Natural killer cell (primary cell): ENCODE measurements around the gene RPRD1B. TPM values are rescaled to one million over a fixed set of nuclear protein-coding genes. Genes with fewer than 3 reads are reported as not detected.

Experiments used
- ATAC-seq, 3 donors: fragments of 150-1000 bp in 2 of 3; fragments of 200-7000 bp in 1 of 3; cut with Tn5 transposase; 1 replicate in 1 of 3; 2 replicates in 2 of 3; pipeline ENCODE4 v1.10.0; 2021; ENCODE audit warnings: mild to moderate bottlenecking in 2 of 3, moderate library complexity in 2 of 3
- DNase-seq, 2 donors: peaks; one replicate each; pipeline versions ENCODE4 v3.0.0 to v3.0.0-alpha.2; 2013 to 2021; ENCODE audit warnings: mixed read lengths in 1 of 2
- H3K27ac ChIP-seq: one replicate; pipeline ENCODE4 v1.5.1; 2013; ENCODE audit warnings: mild to moderate bottlenecking, low read length
- H3K27me3 ChIP-seq: one replicate; pipeline ENCODE4 v1.6.1; 2013; ENCODE audit warnings: low read length; ENCODE audit not compliant: control insufficient read depth, insufficient read depth
- H3K36me3 ChIP-seq: one replicate; pipeline ENCODE4 v1.6.1; 2013; ENCODE audit warnings: low read length; ENCODE audit not compliant: control insufficient read depth, insufficient read depth
- H3K4me1 ChIP-seq: one replicate; pipeline ENCODE4 v1.6.1; 2013; ENCODE audit warnings: low read length; ENCODE audit not compliant: control insufficient read depth, insufficient read depth
- H3K4me3 ChIP-seq: one replicate; pipeline ENCODE4 v1.5.1; 2013; ENCODE audit warnings: low read length
- H3K9me3 ChIP-seq: one replicate; pipeline ENCODE4 v1.6.1; 2013; ENCODE audit warnings: low read length; ENCODE audit not compliant: control insufficient read depth, insufficient read depth
- H3K27ac Mint-ChIP-seq, 2 donors: one replicate each; pipeline ENCODE4 v1.8.0; 2022; ENCODE audit warnings: mild to moderate bottlenecking in 2 of 2, mixed read lengths in 2 of 2, moderate library complexity in 1 of 2
- H3K27me3 Mint-ChIP-seq, 2 donors: one replicate each; pipeline ENCODE4 v1.8.0; 2022; ENCODE audit warnings: low read depth in 2 of 2, mixed read lengths in 2 of 2
- H3K36me3 Mint-ChIP-seq: one replicate; pipeline ENCODE4 v1.8.0; 2022; ENCODE audit warnings: mixed read lengths
- H3K4me1 Mint-ChIP-seq, 2 donors: one replicate each; pipeline ENCODE4 v1.8.0; 2022; ENCODE audit warnings: mixed read lengths in 2 of 2
- H3K4me3 Mint-ChIP-seq: one replicate; pipeline ENCODE4 v1.8.0; 2022; ENCODE audit warnings: mild to moderate bottlenecking, moderate library complexity, mixed read lengths
- H3K9me3 Mint-ChIP-seq, 2 donors: one replicate each; pipeline ENCODE4 v1.8.0; 2022; ENCODE audit warnings: mixed read lengths in 2 of 2
- WGBS: methylation state at CpG from one replicate; pipeline ENCODE4 v1.1.7; 2013; ENCODE audit warnings: missing lambda C conversion rate; ENCODE audit not compliant: insufficient coverage; 5-methylcytosine and 5-hydroxymethylcytosine counted together
- intact Hi-C: fragments of 100-400 bp; cut with micrococcal nuclease; formaldehyde crosslinking; loops from one replicate; pipeline ENCODE4 v1.14.2; 2022
- total RNA-seq, 4 donors: library from RNA; stranded (reverse); fragments of 120-200 nt in 1 of 4; gene quantifications; one replicate each; pipeline versions ENCODE4 v1.2.3 to v1.2.4, GENCODE V29; 2013 to 2022
- TF ChIP-seq, protein P1 (sequence below): fragments of 200-600 bp; IDR thresholded peaks from one replicate; pipeline ENCODE4 v1.8.0; 2022; ENCODE audit warnings: antibody characterized with exemption

The RPRD1B gene
- total RNA-seq, 3 donors from 2014 or later (not counting 1 experiment from before 2014, with no cell fraction given) = 75.8 to 87.3 (median 77.6) TPM

DNA sequence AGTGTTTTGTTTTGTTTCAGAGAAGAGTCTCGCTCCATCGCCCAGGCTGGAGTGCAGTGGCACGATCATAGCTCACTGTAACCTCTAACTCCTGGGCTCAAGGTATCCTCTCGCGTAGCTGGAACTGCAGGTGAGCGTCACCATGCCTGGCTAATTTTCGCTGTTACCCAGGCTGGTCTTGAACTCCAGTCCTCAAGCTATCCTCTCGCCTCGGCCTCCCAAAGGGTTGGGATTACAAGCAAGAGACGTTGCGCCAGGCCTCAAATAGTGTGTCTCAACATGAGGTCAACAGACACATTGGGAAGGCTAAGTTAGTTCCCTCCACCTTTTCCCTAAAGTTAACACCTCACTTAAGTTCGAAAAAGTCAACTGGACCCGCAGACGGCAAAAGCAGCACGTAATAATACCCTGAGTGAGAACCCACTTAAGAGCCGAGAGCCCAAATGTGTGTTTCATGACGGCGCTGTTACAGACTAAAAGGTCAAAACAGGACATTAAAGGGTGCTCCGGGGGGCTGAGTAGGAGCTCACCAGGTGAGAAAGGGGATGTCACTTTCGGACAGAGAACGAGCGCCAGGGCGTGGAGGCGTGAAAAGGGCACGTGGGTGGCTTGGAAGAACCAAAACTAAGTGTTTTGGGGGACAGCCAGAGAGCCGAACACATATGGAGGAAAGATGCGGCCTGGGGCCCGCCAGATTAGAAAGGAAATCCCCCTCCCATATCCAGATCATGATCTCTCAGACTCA, 789 bp upstream of the RPRD1B start:
- peaks cover 30% of the 10 kb centered on the region for H3K4me1 ChIP-seq
- no peaks in the 10 kb centered on the region for H3K36me3 Mint-ChIP-seq

DNA sequence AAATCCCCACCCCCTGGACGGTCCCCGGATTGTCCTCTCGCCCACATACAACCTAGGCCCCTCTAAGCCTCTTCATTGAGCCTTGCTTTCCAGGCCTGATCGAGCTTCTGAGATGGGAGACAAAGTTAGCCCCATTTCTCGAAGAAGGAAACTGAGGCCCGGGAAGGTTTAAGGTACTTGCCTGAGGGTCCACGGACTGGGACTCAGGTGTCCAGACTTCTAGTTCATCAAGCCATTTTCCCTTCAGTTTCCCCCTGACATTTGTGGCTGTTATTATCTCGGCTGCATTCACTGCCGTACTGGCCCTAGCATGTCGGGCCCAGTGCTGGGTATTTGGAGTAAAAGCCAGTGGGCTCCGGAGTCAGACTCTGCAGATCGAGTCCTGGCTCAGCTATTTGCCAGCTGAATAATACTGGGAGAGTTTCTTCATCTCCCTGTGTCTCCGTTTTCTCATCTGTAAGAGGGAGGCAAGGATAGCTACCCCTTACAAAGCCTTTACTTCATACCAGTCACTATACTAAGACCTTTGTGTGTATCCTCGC, 633 bp downstream of the RPRD1B start:
- Mint-ChIP-seq H3K36me3 (no peaks in the 10 kb centered on the region), H3K27me3 (no peaks in the 10 kb centered on the region), H3K27ac (peak overlapping the region; percentile 94 to 97), H3K4me1 (peaks cover 57 to 65% of the 10 kb centered on the region in 2 donors), H3K4me3 (peak overlapping the region; percentile 94), H3K9me3 (no peaks in the 10 kb centered on the region)
- peak overlapping the region; percentile 91 for H3K27ac ChIP-seq
- DNase-seq = no peak
- peaks cover 30% of the 10 kb centered on the region for H3K4me1 ChIP-seq
- no peaks in the 10 kb centered on the region for H3K36me3 ChIP-seq
- TF ChIP-seq, protein P1, sequence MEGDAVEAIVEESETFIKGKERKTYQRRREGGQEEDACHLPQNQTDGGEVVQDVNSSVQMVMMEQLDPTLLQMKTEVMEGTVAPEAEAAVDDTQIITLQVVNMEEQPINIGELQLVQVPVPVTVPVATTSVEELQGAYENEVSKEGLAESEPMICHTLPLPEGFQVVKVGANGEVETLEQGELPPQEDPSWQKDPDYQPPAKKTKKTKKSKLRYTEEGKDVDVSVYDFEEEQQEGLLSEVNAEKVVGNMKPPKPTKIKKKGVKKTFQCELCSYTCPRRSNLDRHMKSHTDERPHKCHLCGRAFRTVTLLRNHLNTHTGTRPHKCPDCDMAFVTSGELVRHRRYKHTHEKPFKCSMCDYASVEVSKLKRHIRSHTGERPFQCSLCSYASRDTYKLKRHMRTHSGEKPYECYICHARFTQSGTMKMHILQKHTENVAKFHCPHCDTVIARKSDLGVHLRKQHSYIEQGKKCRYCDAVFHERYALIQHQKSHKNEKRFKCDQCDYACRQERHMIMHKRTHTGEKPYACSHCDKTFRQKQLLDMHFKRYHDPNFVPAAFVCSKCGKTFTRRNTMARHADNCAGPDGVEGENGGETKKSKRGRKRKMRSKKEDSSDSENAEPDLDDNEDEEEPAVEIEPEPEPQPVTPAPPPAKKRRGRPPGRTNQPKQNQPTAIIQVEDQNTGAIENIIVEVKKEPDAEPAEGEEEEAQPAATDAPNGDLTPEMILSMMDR = no peak
- H3K27me3 ChIP-seq = no peaks in the 10 kb centered on the region
- peak overlapping the region; percentile 73 for H3K4me3 ChIP-seq
- ATAC-seq = peak in 2 of 3 donors; percentile 0 to 2
- intact Hi-C loops = no loop called here
- WGBS = 19% methylated on average over 13 of the region's 14 CpGs
- no peaks in the 10 kb centered on the region for H3K9me3 ChIP-seq

More for the DNA sequence above, 789 bp upstream of the RPRD1B start:
- peaks cover 65 to 68% of the 10 kb centered on the region in 2 donors for H3K4me1 Mint-ChIP-seq
- no peaks in the 10 kb centered on the region for H3K9me3 Mint-ChIP-seq
- Histone ChIP-seq H3K4me3 (peak overlapping the region; percentile 73), H3K27me3 (no peaks in the 10 kb centered on the region), H3K36me3 (no peaks in the 10 kb centered on the region), H3K27ac (peak overlapping the region; percentile 91), H3K9me3 (no peaks in the 10 kb centered on the region)
- H3K27ac Mint-ChIP-seq = peak overlapping the region; percentile 94 to 97
- peak; percentile 65 to 82 (median 67) for ATAC-seq
- intact Hi-C loops = loop anchor here (1.0 kb wide), 1 partner anchor 42 kb away; no protein-coding TSS in a partner anchor
- DNase-seq = no peak
- H3K27me3 Mint-ChIP-seq = no peaks in the 10 kb centered on the region
- TF ChIP-seq, protein P1 = no peak
- 30% methylated on average over 28 of the region's 28 CpGs for WGBS
- H3K4me3 Mint-ChIP-seq = peak overlapping the region; percentile 94

DNA sequence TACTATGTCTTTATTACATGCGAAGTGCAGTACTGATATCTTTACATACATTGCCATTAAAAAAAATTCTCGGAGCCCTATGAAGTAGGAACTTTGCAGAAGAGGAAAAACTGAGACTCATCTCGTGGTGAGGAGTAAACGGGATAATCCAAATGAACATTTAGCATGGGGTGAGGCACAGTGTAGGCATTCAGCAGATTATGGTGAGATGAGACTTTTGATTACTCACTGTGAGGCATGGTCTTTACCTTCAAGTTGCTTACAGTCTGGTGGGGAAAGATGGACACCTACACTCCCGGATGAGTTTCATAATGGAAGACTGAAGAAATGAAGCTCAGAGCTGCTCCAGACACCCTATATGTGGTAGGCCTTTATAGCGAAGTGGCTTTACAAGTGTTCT, 1.4 kb downstream of the RPRD1B start:
- ATAC-seq = no peak
- Histone ChIP-seq H3K27ac (no peak overlapping the region), H3K4me3 (no peak overlapping the region), H3K9me3 (no peaks in the 10 kb centered on the region), H3K4me1 (peaks cover 30% of the 10 kb centered on the region), H3K36me3 (no peaks in the 10 kb centered on the region), H3K27me3 (no peaks in the 10 kb centered on the region)
- WGBS = 81% methylated on average over 5 of the region's 6 CpGs
- Mint-ChIP-seq H3K9me3 (no peaks in the 10 kb centered on the region), H3K4me1 (peaks cover 53 to 57% of the 10 kb centered on the region in 2 donors), H3K4me3 (peak overlapping the region; percentile 94), H3K27me3 (no peaks in the 10 kb centered on the region), H3K36me3 (no peaks in the 10 kb centered on the region), H3K27ac (peak overlapping the region; percentile 94 to 97)
- intact Hi-C loops = no loop called here
- TF ChIP-seq, protein P1 = no peak
- no peak for DNase-seq
